AG04450 (cell line): ENCODE results near the gene DCTN3. TPM values are rescaled to one million over a fixed set of nuclear protein-coding genes. Genes with fewer than 3 reads are reported as not detected.

ENCODE experiments used
- CTCF ChIA-PET: fragments of 300-600, 350-600 bp; formaldehyde crosslinking; extraction: SDS; loops from one replicate; lab custom pipeline; 2022; ENCODE audit warnings: antibody characterized with exemption, inconsistent platforms; lab: Charles Lee
- POLR2A ChIA-PET: fragments of 350-600 bp; formaldehyde crosslinking; extraction: SDS; loops from one replicate; lab custom pipeline; 2021; ENCODE audit warnings: antibody characterized with exemption, inconsistent platforms; lab: Yijun Ruan, JAX
- DNase-seq: peaks from one replicate; pipeline ENCODE4 v3.0.0-alpha.2; 2011; ENCODE audit warnings: low read depth, low spot score
- H3K27ac ChIP-seq: one replicate; pipeline ENCODE4 v1.5.1; 2012; ENCODE audit warnings: low read depth, low read length, control low read depth
- H3K27me3 ChIP-seq: one replicate; pipeline ENCODE4 v1.6.0; 2012; ENCODE audit warnings: low read length; ENCODE audit not compliant: control insufficient read depth, insufficient read depth
- H3K4me3 ChIP-seq: 2 replicates; pipeline ENCODE4 v1.5.1; 2011; ENCODE audit warnings: mild to moderate bottlenecking, low read depth, low read length, control low read depth
- H3K9me3 ChIP-seq: 2 replicates; pipeline ENCODE4 v1.5.1; 2012; ENCODE audit warnings: low read length; ENCODE audit not compliant: control insufficient read depth, insufficient read depth
- polyA plus RNA-seq: library from polyadenylated mRNA; depleted of rRNA; stranded (reverse); fragments of >200 nt; gene quantifications from 2 replicates; pipeline ENCODE4 v1.2.3, GENCODE V29; 2011
- TF ChIP-seq, protein P1 (sequence below): IDR thresholded peaks from 2 replicates; pipeline ENCODE4 v1.5.1; 2011; ENCODE audit warnings: low read depth, low read length, control low read depth, inconsistent platforms

Gene DCTN3
- polyA plus RNA-seq, 1 experiment = 97.6 TPM

DNA sequence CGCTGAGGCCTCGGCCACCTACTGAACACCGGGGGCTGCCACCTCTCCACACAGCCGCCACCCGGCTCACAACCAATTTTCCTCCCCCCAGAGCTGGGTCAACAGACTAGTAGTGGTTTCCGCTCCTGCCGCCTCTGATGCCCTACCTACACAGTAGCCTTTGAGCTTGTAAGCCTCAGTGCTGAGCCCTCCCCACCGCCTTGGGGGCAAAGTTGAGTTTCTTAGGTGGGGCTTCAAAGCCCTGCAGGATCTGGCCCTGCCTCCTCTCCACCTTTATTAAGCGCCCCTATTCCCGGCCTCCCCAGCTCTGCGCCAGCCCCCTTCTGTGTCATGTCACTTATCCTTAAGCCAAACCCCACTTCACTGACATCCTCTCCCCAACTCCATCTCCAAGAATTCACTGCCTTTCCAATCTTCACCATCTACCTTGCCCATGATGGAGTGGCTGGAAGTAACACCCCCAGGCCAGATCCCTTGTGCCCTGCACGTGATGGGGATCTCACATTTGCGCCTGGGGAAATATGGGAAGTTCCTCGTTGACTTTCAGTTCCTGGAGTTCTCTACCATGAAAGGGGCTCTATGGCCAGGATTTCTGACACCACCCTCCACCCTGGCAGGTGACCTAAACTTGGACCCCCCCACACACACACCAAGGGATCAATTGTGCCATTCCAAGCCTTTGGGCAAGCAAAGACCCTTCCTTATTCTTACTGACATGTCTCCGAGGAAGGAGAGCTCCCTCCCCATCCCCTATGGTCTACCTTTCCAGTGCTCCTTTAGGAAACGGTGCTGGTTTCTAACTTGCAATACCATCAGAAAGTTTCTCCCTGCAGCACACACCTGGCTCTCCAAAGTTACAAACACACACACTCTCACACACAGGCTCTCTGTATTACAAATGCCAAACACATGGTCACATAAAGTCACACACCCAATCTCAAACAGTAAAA lies 28.1 kb downstream of the DCTN3 start:
- CTCF ChIA-PET = interaction anchor here (0.5 to 3.6 kb wide), 41 partner anchors 8 to 304 kb away, joined by 3 to 110 read pairs (median 6); partner anchors contain the start of genes DCTN3 and GALT
- POLR2A ChIA-PET = interaction anchor here (1.9 kb wide), 1 partner anchor 44 kb away, joined by 4 read pairs; no protein-coding TSS in a partner anchor
- Histone ChIP-seq H3K9me3 (no peaks in the 10 kb centered on the region; the same call in 1 of the 2 replicates), H3K27me3 (peaks cover 78% of the 10 kb centered on the region), H3K27ac (no peak overlapping the region), H3K4me3 (no peak overlapping the region)
- TF ChIP-seq, protein P1, sequence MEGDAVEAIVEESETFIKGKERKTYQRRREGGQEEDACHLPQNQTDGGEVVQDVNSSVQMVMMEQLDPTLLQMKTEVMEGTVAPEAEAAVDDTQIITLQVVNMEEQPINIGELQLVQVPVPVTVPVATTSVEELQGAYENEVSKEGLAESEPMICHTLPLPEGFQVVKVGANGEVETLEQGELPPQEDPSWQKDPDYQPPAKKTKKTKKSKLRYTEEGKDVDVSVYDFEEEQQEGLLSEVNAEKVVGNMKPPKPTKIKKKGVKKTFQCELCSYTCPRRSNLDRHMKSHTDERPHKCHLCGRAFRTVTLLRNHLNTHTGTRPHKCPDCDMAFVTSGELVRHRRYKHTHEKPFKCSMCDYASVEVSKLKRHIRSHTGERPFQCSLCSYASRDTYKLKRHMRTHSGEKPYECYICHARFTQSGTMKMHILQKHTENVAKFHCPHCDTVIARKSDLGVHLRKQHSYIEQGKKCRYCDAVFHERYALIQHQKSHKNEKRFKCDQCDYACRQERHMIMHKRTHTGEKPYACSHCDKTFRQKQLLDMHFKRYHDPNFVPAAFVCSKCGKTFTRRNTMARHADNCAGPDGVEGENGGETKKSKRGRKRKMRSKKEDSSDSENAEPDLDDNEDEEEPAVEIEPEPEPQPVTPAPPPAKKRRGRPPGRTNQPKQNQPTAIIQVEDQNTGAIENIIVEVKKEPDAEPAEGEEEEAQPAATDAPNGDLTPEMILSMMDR = no peak
- DNase-seq = no peak

DNA sequence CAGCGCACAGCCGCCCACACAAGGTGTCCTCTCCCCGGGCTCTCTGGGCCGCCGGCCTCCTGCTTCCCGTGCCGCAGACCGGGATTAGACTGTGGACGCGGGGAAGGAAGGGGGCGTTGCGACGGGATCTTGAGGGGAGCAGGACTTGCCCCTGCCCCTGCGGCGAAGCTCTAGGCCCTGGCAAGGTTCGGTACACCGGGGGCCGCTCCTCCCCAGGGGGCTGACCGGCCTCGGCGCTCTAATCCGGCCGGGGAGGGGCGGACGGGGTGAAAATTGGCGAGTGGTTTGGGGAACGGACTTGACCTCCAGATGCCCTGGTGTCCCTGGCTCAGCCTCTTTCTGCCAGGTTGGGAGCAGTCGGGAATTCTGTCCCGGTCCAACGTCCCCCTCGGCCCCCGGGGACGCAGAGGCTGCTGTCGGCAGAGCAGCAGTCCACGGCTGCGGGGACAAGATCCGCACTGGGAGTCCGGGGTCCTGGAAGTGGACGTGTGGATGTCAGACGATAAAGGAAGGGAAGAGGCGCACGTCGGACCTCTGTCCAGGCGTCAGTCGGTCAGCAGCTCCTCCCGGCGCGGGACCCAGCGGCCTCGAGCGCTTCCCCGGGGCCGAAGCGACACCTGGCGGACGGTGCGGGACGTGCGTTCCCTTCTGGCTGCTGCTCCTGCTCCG lies 28.9 kb downstream of the DCTN3 start:
- peak; percentile 32 for DNase-seq
- POLR2A ChIA-PET = interaction anchor here (1.9 kb wide), 1 partner anchor 44 kb away, joined by 4 read pairs; no protein-coding TSS in a partner anchor
- no peak overlapping the region for H3K27ac ChIP-seq
- TF ChIP-seq, protein P1 = peak; percentile 85
- no peak overlapping the region for H3K4me3 ChIP-seq
- H3K27me3 ChIP-seq = peaks cover 74% of the 10 kb centered on the region
- H3K9me3 ChIP-seq = no peaks in the 10 kb centered on the region; the same call in 1 of the 2 replicates
- CTCF ChIA-PET = interaction anchor here (0.5 to 3.6 kb wide), 46 partner anchors 8 to 259 kb away, joined by 3 to 110 read pairs (median 4); partner anchors contain the start of genes DCTN3 and GALT

DNA sequence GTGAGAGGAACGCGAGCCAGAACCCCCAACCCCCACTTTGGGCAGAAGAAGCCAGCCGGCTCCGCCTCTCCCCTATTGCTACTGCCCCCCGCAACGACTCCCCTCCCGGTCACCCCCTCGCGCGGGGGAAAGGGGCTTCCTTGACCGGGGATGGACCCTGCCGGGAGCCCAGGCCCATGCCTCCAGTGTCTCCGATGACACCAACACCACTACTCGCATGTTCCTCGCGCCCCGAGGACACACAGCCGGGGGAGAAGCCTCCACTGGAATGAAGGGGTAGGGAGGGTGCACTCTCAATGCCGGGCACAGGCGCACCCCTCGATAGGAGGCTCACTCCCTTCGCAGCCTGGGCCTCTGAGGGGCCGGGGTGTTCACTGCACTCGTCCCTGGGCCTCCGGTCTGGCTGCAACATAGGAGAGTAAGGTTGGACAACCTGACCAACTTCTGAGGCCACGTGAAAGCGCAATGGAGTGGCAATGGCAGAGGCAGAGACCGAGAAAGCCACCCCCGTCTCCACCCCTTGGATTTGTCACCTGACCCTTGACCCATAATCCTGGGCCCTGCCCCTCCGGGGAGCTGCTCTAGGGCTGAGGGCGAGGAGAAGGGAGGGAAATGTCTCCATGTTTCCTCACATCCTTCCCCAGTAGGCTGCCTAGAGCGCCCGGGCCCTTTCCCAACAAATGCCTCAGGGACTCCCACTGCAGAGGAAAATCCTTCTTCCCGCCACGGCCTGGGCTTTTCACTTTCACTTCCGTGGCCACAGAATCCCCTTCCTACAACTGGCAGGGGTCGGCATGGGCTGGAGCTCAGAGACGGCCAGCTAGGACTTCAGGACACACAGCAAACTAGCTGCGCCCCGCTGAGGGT lies 29.7 kb downstream of the DCTN3 start:
- Histone ChIP-seq H3K27ac (no peak overlapping the region), H3K9me3 (no peaks in the 10 kb centered on the region; the same call in 1 of the 2 replicates), H3K27me3 (peaks cover 76% of the 10 kb centered on the region), H3K4me3 (no peak overlapping the region)
- TF ChIP-seq, protein P1 = no peak
- DNase-seq = no peak
- ChIA-PET POLR2A (interaction anchor here (1.9 kb wide), 1 partner anchor 43 kb away, joined by 4 read pairs; no protein-coding TSS in a partner anchor), CTCF (interaction anchor here (0.9 to 3.6 kb wide), 17 partner anchors 11 to 231 kb away, joined by 3 to 110 read pairs (median 8); no protein-coding TSS in a partner anchor)

DNA sequence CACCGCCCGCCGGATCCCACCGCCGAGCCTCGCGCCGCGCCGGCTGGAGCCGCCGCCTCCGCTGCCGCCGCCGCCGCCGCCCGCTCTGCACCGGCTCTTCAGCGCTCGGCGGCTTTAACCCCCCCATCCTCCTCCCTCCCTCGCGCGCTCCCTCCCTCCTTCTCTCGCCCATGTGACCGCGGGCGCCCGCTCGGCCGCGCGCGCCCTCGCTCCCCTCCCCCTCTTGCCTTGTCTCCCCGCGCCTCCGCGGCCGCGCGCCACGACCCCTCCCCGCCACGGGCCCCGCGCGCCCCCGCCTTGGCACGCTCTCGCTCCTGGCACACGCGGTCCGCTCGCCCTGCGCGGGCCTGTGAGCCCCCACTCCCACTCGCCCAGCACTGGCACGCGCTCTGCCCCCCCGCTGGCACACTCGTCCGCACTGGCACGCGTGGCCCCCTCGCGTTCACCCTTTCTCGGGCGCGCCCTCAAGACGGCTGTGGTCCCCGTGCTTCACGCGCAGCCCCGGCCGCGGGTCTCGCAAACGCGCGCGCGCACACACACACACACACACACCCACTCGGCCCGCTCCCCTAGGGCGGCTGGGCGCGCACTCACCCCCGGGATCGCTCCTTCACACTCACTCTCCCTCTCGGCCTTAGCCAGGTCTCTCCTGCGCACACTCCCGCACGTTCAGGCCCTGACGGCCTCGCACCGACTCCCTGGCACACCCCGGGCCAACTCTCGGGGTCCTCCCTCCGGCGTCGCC lies 30.5 kb downstream of the DCTN3 start, which contains the start of gene CNTFR:
CNTFR (minus strand) TSS at position 89 of the 745 bp plus-strand sequence. CDS start 20,743 bp downstream, outside the sequence.
- Histone ChIP-seq H3K9me3 (no peaks in the 10 kb centered on the region; the same call in 1 of the 2 replicates), H3K27ac (no peak within 1 kb of the TSS), H3K4me3 (no peak within 1 kb of the TSS; the same call in 1 of the 2 replicates), H3K27me3 (peaks cover 84% of the 10 kb centered on the region)
- ChIA-PET CTCF (interaction anchor here (0.7 kb wide), 1 partner anchor 186 kb away, joined by 8 read pairs; no protein-coding TSS in a partner anchor), POLR2A (no interaction called here)
- DNase-seq = no peak
- TF ChIP-seq, protein P1 = no peak
